GM19452 (cell line): Measurements from ENCODE around the gene SLC28A2.
"Not testable (repeated sequence)": the region's sequence is repeated elsewhere in the genome, so short reads cannot be mapped to it uniquely, and the experiment has no call there.

ENCODE experiments used
- ATAC-seq: cut with Tn5 transposase; IDR thresholded peaks from one replicate; pipeline ENCODE4 v1.9.1; 2021; ENCODE audit not compliant: unreplicated experiment

The SLC28A2 gene

GRCh38 chr15:45251888-45252287 lies at the start of gene SLC28A2:
Gene SLC28A2, plus strand, starts transcription at chr15:45252234. Its CDS starts 982 bp downstream, at chr15:45253216.
- ATAC-seq: no peak

GRCh38 chr15:45203182-45203581 lies 48.9 kb upstream of the SLC28A2 start:
- no peak for ATAC-seq

- no peak for ATAC-seq
Measured at GRCh38 chr15:45205192-45205591, 46.8 kb upstream of the SLC28A2 start.

- ATAC-seq: no peak
Measured at GRCh38 chr15:45212493-45212892, 39.5 kb upstream of the SLC28A2 start.

- no peak for ATAC-seq
Measured at GRCh38 chr15:45221053-45221599, 30.9 kb upstream of the SLC28A2 start.

- ATAC-seq: no peak
Measured at GRCh38 chr15:45221967-45222366, 30.1 kb upstream of the SLC28A2 start.

GRCh38 chr15:45224621-45225217 lies 27.3 kb upstream of the SLC28A2 start:
- no peak for ATAC-seq

- no peak for ATAC-seq
Measured at GRCh38 chr15:45225506-45226273, 26.3 kb upstream of the SLC28A2 start.

GRCh38 chr15:45228931-45229330 lies 23.1 kb upstream of the SLC28A2 start:
- no peak for ATAC-seq

- no peak for ATAC-seq
Measured at GRCh38 chr15:45230245-45230965, 21.6 kb upstream of the SLC28A2 start.

- ATAC-seq: no peak
Measured at GRCh38 chr15:45231132-45231531, 20.9 kb upstream of the SLC28A2 start.

- ATAC-seq: no peak
Measured at GRCh38 chr15:45231864-45232562, 20.0 kb upstream of the SLC28A2 start.

- ATAC-seq: no peak
Measured at GRCh38 chr15:45234562-45235235, 17.3 kb upstream of the SLC28A2 start.

GRCh38 chr15:45236806-45237205 lies 15.2 kb upstream of the SLC28A2 start:
- ATAC-seq: not testable (repeated sequence)

- no peak for ATAC-seq
Measured at GRCh38 chr15:45242289-45242688, 9.7 kb upstream of the SLC28A2 start.

- ATAC-seq: no peak
Measured at GRCh38 chr15:45249125-45249780, 2.8 kb upstream of the SLC28A2 start.

- no peak for ATAC-seq
Measured at GRCh38 chr15:45253330-45253729, 1.3 kb downstream of the SLC28A2 start.

- no peak for ATAC-seq
Measured at GRCh38 chr15:45254405-45254804, 2.4 kb downstream of the SLC28A2 start.

- ATAC-seq: not testable (repeated sequence)
Measured at GRCh38 chr15:45254824-45255223, 2.8 kb downstream of the SLC28A2 start.

GRCh38 chr15:45259796-45260195 lies 7.8 kb downstream of the SLC28A2 start:
- ATAC-seq: no peak
